ENCODE results near the gene DNAJC10. TPM values are rescaled to one million over a fixed set of nuclear protein-coding genes. Genes with fewer than 3 reads are reported as not detected.

DNAJC10 gene
- total and polyA plus RNA-seq, 2 of the 4 experiments (the other 2 are of a cell fraction), result 34.6 to 53.2 TPM

DNA sequence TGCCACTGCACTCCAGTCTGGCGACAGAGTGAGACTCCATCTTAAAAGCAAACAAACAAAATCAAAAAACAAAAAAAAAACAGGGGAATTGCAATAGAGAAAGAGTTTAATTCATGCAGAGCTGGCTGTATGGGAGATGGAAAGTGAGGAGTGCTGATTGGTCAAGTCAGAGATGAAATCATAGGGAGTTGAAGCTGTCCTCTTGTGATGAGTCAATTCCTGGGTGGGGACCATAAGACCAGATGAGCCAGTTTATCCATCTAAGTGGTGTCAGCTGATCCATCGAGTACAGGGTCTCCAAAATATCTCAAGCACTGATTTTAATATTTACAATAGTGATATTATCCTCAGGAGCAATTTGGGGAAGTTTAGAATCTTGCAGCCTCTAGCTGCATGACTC, 105.1 kb downstream of the DNAJC10 start:
- POLR2A ChIA-PET (ENCODE audit: unreplicated experiment), result no interaction called here
- H2AK5ac ChIP-seq (ENCODE audit: low read depth, low read length), result no peak overlapping the region
- no peak overlapping the region for H2AFZ ChIP-seq (replicated peaks; ENCODE audit: low read length, poor library complexity)
- ATAC-seq (ENCODE audit: low read depth) (no peak), DNase-seq (peak; percentile 23)
- dilution Hi-C loops (cut with HindIII; ENCODE audit: low sequenced_read_pairs, unreplicated experiment), result no loop called here
- no peak overlapping the region for H3K27ac ChIP-seq (ENCODE audit: insufficient read depth, low read length)
- no peaks in the 10 kb centered on the region for H3K27me3 ChIP-seq (ENCODE audit: control insufficient read depth, insufficient read depth, low read length)
- H4K5ac ChIP-seq (ENCODE audit: low read depth, low read length), result no peak overlapping the region
- no peaks in the 10 kb centered on the region for H3K9me1 ChIP-seq (ENCODE audit: insufficient read depth, low read length)
- no peak overlapping the region for H3K56ac ChIP-seq (ENCODE audit: extremely low read depth, insufficient read depth, low read length)
- intact Hi-C loops (cut with micrococcal nuclease), result no loop called here
- no peak overlapping the region for H3K4me3 ChIP-seq (ENCODE audit: insufficient read depth, low read depth, low read length)
- no peak overlapping the region for H2BK20ac ChIP-seq (ENCODE audit: low read depth, low read length)
- no peak overlapping the region for H3K4me2 ChIP-seq (ENCODE audit: low read depth, low read length)
- no peak overlapping the region for H2BK120ac ChIP-seq (ENCODE audit: low read depth, low read length)
- H2BK15ac ChIP-seq (ENCODE audit: low read depth, low read length), result no peak overlapping the region
- H4K91ac ChIP-seq (ENCODE audit: insufficient read depth, low read depth, low read length), result no peak overlapping the region
- H3K23ac ChIP-seq (ENCODE audit: low read depth, low read length), result no peak overlapping the region
- H3K36me3 ChIP-seq (ENCODE audit: control insufficient read depth, insufficient read depth, low read length), result no peaks in the 10 kb centered on the region
- no peak overlapping the region for H2AK9ac ChIP-seq (replicated peaks; ENCODE audit: low read depth, low read length, poor library complexity)
- no peak overlapping the region for H3K9ac ChIP-seq (ENCODE audit: low read depth, low read length)
- TF ChIP-seq NFE2L2 (IDR thresholded peaks at IDR 0.05; ENCODE audit: low read depth, low read length) (no peak), MAZ (IDR thresholded peaks at IDR 0.05; ENCODE audit: borderline replicate concordance, low read depth, low read length) (no peak), USF2 (IDR thresholded peaks at IDR 0.05; ENCODE audit: low read depth, low read length) (no peak), BHLHE40 (IDR thresholded peaks at IDR 0.05; ENCODE audit: low read depth, low read length) (no peak), RCOR1 (IDR thresholded peaks at IDR 0.05; ENCODE audit: insufficient replicate concordance, low read length) (no peak), SMC3 (IDR thresholded peaks at IDR 0.05; ENCODE audit: low read depth, low read length) (no peak), CEBPB (IDR thresholded peaks at IDR 0.05; ENCODE audit: low read depth, low read length) (no peak)
- H3K79me1 ChIP-seq (ENCODE audit: low read depth in 1 of 2, low read length in 2 of 2), result no peaks in the 10 kb centered on the region
- no TSS peak for BruUV-seq (replicated peaks)
- H3K14ac ChIP-seq (replicated peaks; ENCODE audit: low read depth, low read length), result no peak overlapping the region
- H2BK5ac ChIP-seq (ENCODE audit: low read depth, low read length, poor library complexity, severe bottlenecking), result no peak overlapping the region
- in situ Hi-C loops (cut with MboI; ENCODE audit: low sequenced_read_pairs), result no loop called here
- H4K8ac ChIP-seq (ENCODE audit: low read depth in 2 of 2, low read length in 2 of 2), result no peak overlapping the region
- no peaks in the 10 kb centered on the region for H3K4me1 ChIP-seq (ENCODE audit: control insufficient read depth, insufficient read depth, low read length)
- CTCF ChIA-PET, result no interaction called here
- H3K18ac ChIP-seq (ENCODE audit: low read depth, low read length), result no peak overlapping the region
- H3K4ac ChIP-seq (ENCODE audit: low read depth, low read length), result no peak overlapping the region
- no CpG with 5 or more reads among the region's 2 CpGs for WGBS, 2 experiments (ENCODE audit: extremely low coverage in 2 of 2, insufficient read length in 1 of 2)
- H4K20me1 ChIP-seq (ENCODE audit: insufficient read depth, low read length), result no peaks in the 10 kb centered on the region
- H3K9me3 ChIP-seq (ENCODE audit: control insufficient read depth, insufficient read depth, low read length), result no peaks in the 10 kb centered on the region
